ENCODE data around the gene USP30. TPM values are rescaled to one million over a fixed set of nuclear protein-coding genes. Genes with fewer than 3 reads are reported as not detected.

Gene USP30
- total RNA-seq, 2 experiments from 2014 or later, result 9.2 to 14.5 TPM

- POLR2A ChIA-PET, result no interaction called here
- ATAC-seq (no peak), DNase-seq (no peak)
- Mint-ChIP-seq H3K36me3 (ENCODE audit: low read depth) (peaks cover 31% of the 10 kb centered on the region), H3K27ac (no peak overlapping the region), H3K4me3 (no peak overlapping the region), H3K4me1 (no peaks in the 10 kb centered on the region), H3K9me3 (ENCODE audit: low read depth) (no peaks in the 10 kb centered on the region), H3K27me3 (no peaks in the 10 kb centered on the region)
- intact Hi-C loops (cut with DNase I, micrococcal nuclease), result no loop called here
- CTCF ChIA-PET, result interaction anchor here (0.6 to 2.3 kb wide), 2 partner anchors 9 to 12 kb away, joined by 3 to 6 read pairs; partner anchors contain the start of gene ALKBH2
Observed at GRCh38 chr12:109084425-109084824, 32.0 kb downstream of the USP30 start.

- ATAC-seq (no peak), DNase-seq (no peak)
- H3K27me3 Mint-ChIP-seq, result no peaks in the 10 kb centered on the region
- intact Hi-C loops (cut with DNase I, micrococcal nuclease), result no loop called here
- POLR2A ChIA-PET, result no interaction called here
- H3K4me3 Mint-ChIP-seq, result no peak overlapping the region
- H3K4me1 Mint-ChIP-seq, result peaks cover 4% of the 10 kb centered on the region
- H3K36me3 Mint-ChIP-seq (ENCODE audit: low read depth), result peaks cover 22% of the 10 kb centered on the region
- no peak overlapping the region for H3K27ac Mint-ChIP-seq
- CTCF ChIA-PET, result interaction anchor here (0.5 to 2.3 kb wide), 2 partner anchors 8 to 10 kb away, joined by 3 to 6 read pairs; partner anchors contain the start of gene ALKBH2
- H3K9me3 Mint-ChIP-seq (ENCODE audit: low read depth), result no peaks in the 10 kb centered on the region
Observed at GRCh38 chr12:109085590-109085989, 33.2 kb downstream of the USP30 start.

GRCh38 chr12:109087250-109087649 lies 34.9 kb downstream of the USP30 start:
- ChIA-PET CTCF (interaction anchor here (0.8 to 2.3 kb wide), 6 partner anchors 10 to 45 kb away, joined by 3 to 7 read pairs (median 4); no protein-coding TSS in a partner anchor), POLR2A (no interaction called here)
- H3K36me3 Mint-ChIP-seq (ENCODE audit: low read depth), result peaks cover 19% of the 10 kb centered on the region
- no peaks in the 10 kb centered on the region for H3K27me3 Mint-ChIP-seq
- H3K9me3 Mint-ChIP-seq (ENCODE audit: low read depth), result no peaks in the 10 kb centered on the region
- peaks cover 18% of the 10 kb centered on the region for H3K4me1 Mint-ChIP-seq
- DNase-seq (no peak), ATAC-seq (no peak)
- no peak overlapping the region for H3K27ac Mint-ChIP-seq
- H3K4me3 Mint-ChIP-seq, result no peak overlapping the region
- intact Hi-C loops (cut with DNase I, micrococcal nuclease), result no loop called here

- DNase-seq, result no peak
- intact Hi-C loops (cut with DNase I, micrococcal nuclease), result no loop called here
- ATAC-seq, result no peak
- CTCF ChIA-PET, result interaction anchor here (0.7 kb wide), 1 partner anchor 25 kb away, joined by 3 read pairs; no protein-coding TSS in a partner anchor
- POLR2A ChIA-PET, result no interaction called here
- Mint-ChIP-seq H3K36me3 (ENCODE audit: low read depth) (peaks cover 20% of the 10 kb centered on the region), H3K4me1 (peaks cover 26% of the 10 kb centered on the region), H3K9me3 (ENCODE audit: low read depth) (no peaks in the 10 kb centered on the region), H3K27me3 (no peaks in the 10 kb centered on the region), H3K4me3 (no peak overlapping the region), H3K27ac (no peak overlapping the region)
Observed at GRCh38 chr12:109088818-109089217, 36.4 kb downstream of the USP30 start.

GRCh38 chr12:109089683-109090082 lies 37.3 kb downstream of the USP30 start:
- DNase-seq (no peak), ATAC-seq (no peak)
- POLR2A ChIA-PET, result no interaction called here
- H3K36me3 Mint-ChIP-seq (ENCODE audit: low read depth), result peaks cover 20% of the 10 kb centered on the region
- peaks cover 30% of the 10 kb centered on the region for H3K4me1 Mint-ChIP-seq
- intact Hi-C loops (cut with DNase I, micrococcal nuclease), result loop anchor here (5.0 to 10.0 kb wide), 3 partner anchors 137 to 1405 kb away; partner anchors contain the start of gene PWP1 (in 1 of the 2)
- no peak overlapping the region for H3K4me3 Mint-ChIP-seq
- H3K27me3 Mint-ChIP-seq, result no peaks in the 10 kb centered on the region
- H3K27ac Mint-ChIP-seq, result no peak overlapping the region
- no peaks in the 10 kb centered on the region for H3K9me3 Mint-ChIP-seq (ENCODE audit: low read depth)
- CTCF ChIA-PET, result interaction anchor here (0.7 to 1.0 kb wide), 2 partner anchors 22 to 25 kb away, joined by 3 to 4 read pairs; no protein-coding TSS in a partner anchor

- ATAC-seq (no peak), DNase-seq (no peak)
- Mint-ChIP-seq H3K27me3 (no peaks in the 10 kb centered on the region), H3K36me3 (ENCODE audit: low read depth) (peaks cover 18% of the 10 kb centered on the region), H3K4me1 (peaks cover 30% of the 10 kb centered on the region), H3K27ac (peak overlapping the region; percentile 90), H3K9me3 (ENCODE audit: low read depth) (no peaks in the 10 kb centered on the region), H3K4me3 (peak overlapping the region; percentile 86)
- CTCF ChIA-PET, result interaction anchor here (0.6 to 2.3 kb wide), 30 partner anchors 8 to 709 kb away, joined by 3 to 14 read pairs (median 4); partner anchors contain the start of gene USP30
- intact Hi-C loops (cut with DNase I, micrococcal nuclease), result loop anchor here (1.0 to 10.0 kb wide), 17 partner anchors 40 to 1408 kb away; partner anchors contain the start of genes USP30 (in 2 of the 2), CORO1C (in 1 of the 2), FICD (in 1 of the 2) and ISCU (in 1 of the 2)
- POLR2A ChIA-PET, result interaction anchor here (1.3 kb wide), 1 partner anchor 39 kb away, joined by 4 read pairs; no protein-coding TSS in a partner anchor
Observed at GRCh38 chr12:109092497-109093021, 40.2 kb downstream of the USP30 start.

- Mint-ChIP-seq H3K9me3 (ENCODE audit: low read depth) (no peaks in the 10 kb centered on the region), H3K4me3 (peak within 1 kb of the TSS; percentile 86), H3K4me1 (peaks cover 30% of the 10 kb centered on the region), H3K27ac (peak within 1 kb of the TSS; percentile 90), H3K36me3 (ENCODE audit: low read depth) (peaks cover 18% of the 10 kb centered on the region), H3K27me3 (no peaks in the 10 kb centered on the region)
- peak; percentile 97 for DNase-seq
- CTCF ChIA-PET, result interaction anchor here (0.6 to 2.3 kb wide), 31 partner anchors 9 to 708 kb away, joined by 3 to 14 read pairs (median 4); partner anchors contain the start of gene USP30
- ATAC-seq, result peak; percentile 74
- POLR2A ChIA-PET, result interaction anchor here (0.6 to 1.3 kb wide), 2 partner anchors 39 to 560 kb away, joined by 4 to 6 read pairs; no protein-coding TSS in a partner anchor
- intact Hi-C loops (cut with DNase I, micrococcal nuclease), result loop anchor here (1.0 to 10.0 kb wide), 17 partner anchors 41 to 1408 kb away; partner anchors contain the start of genes USP30 (in 2 of the 2), CORO1C (in 1 of the 2), FICD (in 1 of the 2) and ISCU (in 1 of the 2)
Observed at GRCh38 chr12:109093022-109093918, 40.9 kb downstream of the USP30 start, which contains the start of gene ALKBH2. Gene ALKBH2, minus strand, starts transcription at chr12:109093472. Its CDS starts 686 bp downstream, at chr12:109092786.

GRCh38 chr12:109097140-109097434 lies 44.7 kb downstream of the USP30 start:
- Mint-ChIP-seq H3K9me3 (ENCODE audit: low read depth) (no peaks in the 10 kb centered on the region), H3K27me3 (no peaks in the 10 kb centered on the region), H3K4me3 (peak overlapping the region; percentile 80), H3K4me1 (peaks cover 33% of the 10 kb centered on the region), H3K36me3 (ENCODE audit: low read depth) (peaks cover 36% of the 10 kb centered on the region), H3K27ac (no peak overlapping the region)
- ATAC-seq (no peak), DNase-seq (no peak)
- ChIA-PET CTCF (no interaction called here), POLR2A (interaction anchor here (1.0 kb wide), 1 partner anchor 15 kb away, joined by 3 read pairs; no protein-coding TSS in a partner anchor)
- intact Hi-C loops (cut with DNase I, micrococcal nuclease), result loop anchor here (1.0 to 10.0 kb wide), 6 partner anchors 240 to 1412 kb away; partner anchors contain the start of genes MMAB (in 1 of the 2), MVK (in 1 of the 2), PWP1 (in 1 of the 2) and SSH1 (in 1 of the 2)

GRCh38 chr12:109097435-109098182 lies 45.2 kb downstream of the USP30 start, which contains the start of gene UNG:
Gene UNG, plus strand, starts transcription at chr12:109097597. Its CDS starts 83 bp downstream, at chr12:109097680.
- H3K9me3 Mint-ChIP-seq (ENCODE audit: low read depth), result no peaks in the 10 kb centered on the region
- peak within 1 kb of the TSS; percentile 80 for H3K4me3 Mint-ChIP-seq
- peaks cover 30% of the 10 kb centered on the region for H3K36me3 Mint-ChIP-seq (ENCODE audit: low read depth)
- ChIA-PET CTCF (interaction anchor here (0.7 to 5.3 kb wide), 2 partner anchors 14 to 433 kb away, joined by 3 to 32 read pairs; no protein-coding TSS in a partner anchor), POLR2A (interaction anchor here (1.0 kb wide), 1 partner anchor 14 kb away, joined by 3 read pairs; no protein-coding TSS in a partner anchor)
- H3K27me3 Mint-ChIP-seq, result no peaks in the 10 kb centered on the region
- H3K27ac Mint-ChIP-seq, result peak within 1 kb of the TSS; percentile 58
- DNase-seq, result peak; percentile 99
- intact Hi-C loops (cut with DNase I, micrococcal nuclease), result loop anchor here (1.0 to 10.0 kb wide), 15 partner anchors 14 to 1413 kb away; partner anchors contain the start of genes SSH1 (in 2 of the 2), FAM222A (in 1 of the 2), ISCU (in 1 of the 2) and KCTD10 (in 1 of the 2)
- H3K4me1 Mint-ChIP-seq, result peaks cover 28% of the 10 kb centered on the region
- peak; percentile 91 for ATAC-seq

- Mint-ChIP-seq H3K36me3 (ENCODE audit: low read depth) (peaks cover 31% of the 10 kb centered on the region), H3K4me3 (peak overlapping the region; percentile 80), H3K9me3 (ENCODE audit: low read depth) (no peaks in the 10 kb centered on the region), H3K27me3 (no peaks in the 10 kb centered on the region), H3K27ac (peak overlapping the region; percentile 42), H3K4me1 (peaks cover 27% of the 10 kb centered on the region)
- ATAC-seq, result peak; percentile 11
- ChIA-PET POLR2A (interaction anchor here (1.3 kb wide), 1 partner anchor 12 kb away, joined by 11 read pairs; no protein-coding TSS in a partner anchor), CTCF (interaction anchor here (5.3 kb wide), 1 partner anchor 14 kb away, joined by 32 read pairs; no protein-coding TSS in a partner anchor)
- DNase-seq, result no peak
- intact Hi-C loops (cut with DNase I, micrococcal nuclease), result loop anchor here (1.0 to 10.0 kb wide), 14 partner anchors 13 to 1413 kb away; partner anchors contain the start of genes SSH1 (in 2 of the 2), FAM222A (in 1 of the 2), ISCU (in 1 of the 2) and KCTD10 (in 1 of the 2)
Observed at GRCh38 chr12:109098183-109098604, 45.8 kb downstream of the USP30 start.
